K562 (cell line): Measurements from ENCODE around the gene RNH1. TPM values are rescaled to one million over a fixed set of nuclear protein-coding genes. Genes with fewer than 3 reads are reported as not detected.

Experiments
- ARID1B ChIP-seq: fragments of 450-650 bp; IDR thresholded peaks from 2 replicates; pipeline ENCODE4 v1.6.1; 2016; ENCODE audit warnings: antibody characterized with exemption, mild to moderate bottlenecking, inconsistent platforms
- MYC ChIP-seq, 2 experiments: fragments of 250-450 bp in 1 of 2; sonication (Bioruptor Pico) in 1 of 2; IDR thresholded peaks; 2 replicates each; pipeline versions ENCODE4 v1.5.1 to v1.6.1; 2012 to 2021; ENCODE audit warnings: low read depth in 2 of 2, borderline replicate concordance in 1 of 2, improper control_type of control experiment in 1 of 2, low read length in 1 of 2, mild to moderate bottlenecking in 1 of 2, moderate library complexity in 1 of 2
- SMAD2 ChIP-seq: fragments of 150-350 bp; IDR thresholded peaks from 2 replicates; pipeline ENCODE4 v1.6.1; 2014; ENCODE audit warnings: low read depth, mild to moderate bottlenecking, low read length
- polyA plus RNA-seq, 8 experiments: library from polyadenylated mRNA; depleted of rRNA in 4 of 8; stranded (reverse) in 5 of 8; unstranded in 3 of 8; fragments of >200 nt; fragmentation: Nextera tagmentation in 2 of 8; fragmentation: Illumina TruSeq in 1 of 8; extraction: Ambion mirVana in 2 of 8; extraction: Trizol in 1 of 8; gene quantifications; 2 replicates each; pipeline versions ENCODE4 v1.2.1 to v1.2.3, GENCODE V29; 2011 to 2014; ENCODE audit warnings: inconsistent platforms in 1 of 8, missing spikeins in 1 of 8
- total RNA-seq, 7 experiments: library from RNA; depleted of rRNA in 6 of 7; stranded (reverse); fragments of >200 nt in 6 of 7; fragmentation: Illumina TruSeq in 2 of 7; extraction: Trizol in 2 of 7; gene quantifications; 2 replicates each; pipeline versions ENCODE4 v1.2.1 to v1.2.3, GENCODE V29; 2011 to 2021; ENCODE audit warnings: low replicate concordance in 1 of 7
- TF ChIP-seq, protein P1 (sequence below): fragments of 450-650 bp; IDR thresholded peaks from 2 replicates; pipeline ENCODE4 v1.6.1; 2017; ENCODE audit warnings: antibody characterized with exemption, mild to moderate bottlenecking
- TF ChIP-seq, protein P2 (sequence below), 2 experiments: fragments of 450-650 bp; formaldehyde crosslinking in 1 of 2; IDR thresholded peaks; 2 replicates each; pipeline versions ENCODE4 v1.4.0 to v1.6.1; 2014 to 2020; ENCODE audit warnings: mild to moderate bottlenecking in 2 of 2, borderline replicate concordance in 1 of 2, low read depth in 1 of 2
- TF ChIP-seq, protein P3 (sequence below), 2 experiments: fragments of 150-350 bp in 1 of 2; IDR thresholded peaks; 2 replicates each; pipeline ENCODE4 v1.6.1; 2012 to 2016; ENCODE audit warnings: low read depth in 2 of 2, low read length in 2 of 2, mild to moderate bottlenecking in 1 of 2, moderate library complexity in 1 of 2

Gene RNH1
- total and polyA plus RNA-seq, 9 of the 15 experiments (the other 6 are each of a cell fraction or from before 2014, with no cell fraction given): 2.5 to 160 (median 44.3) TPM

DNA sequence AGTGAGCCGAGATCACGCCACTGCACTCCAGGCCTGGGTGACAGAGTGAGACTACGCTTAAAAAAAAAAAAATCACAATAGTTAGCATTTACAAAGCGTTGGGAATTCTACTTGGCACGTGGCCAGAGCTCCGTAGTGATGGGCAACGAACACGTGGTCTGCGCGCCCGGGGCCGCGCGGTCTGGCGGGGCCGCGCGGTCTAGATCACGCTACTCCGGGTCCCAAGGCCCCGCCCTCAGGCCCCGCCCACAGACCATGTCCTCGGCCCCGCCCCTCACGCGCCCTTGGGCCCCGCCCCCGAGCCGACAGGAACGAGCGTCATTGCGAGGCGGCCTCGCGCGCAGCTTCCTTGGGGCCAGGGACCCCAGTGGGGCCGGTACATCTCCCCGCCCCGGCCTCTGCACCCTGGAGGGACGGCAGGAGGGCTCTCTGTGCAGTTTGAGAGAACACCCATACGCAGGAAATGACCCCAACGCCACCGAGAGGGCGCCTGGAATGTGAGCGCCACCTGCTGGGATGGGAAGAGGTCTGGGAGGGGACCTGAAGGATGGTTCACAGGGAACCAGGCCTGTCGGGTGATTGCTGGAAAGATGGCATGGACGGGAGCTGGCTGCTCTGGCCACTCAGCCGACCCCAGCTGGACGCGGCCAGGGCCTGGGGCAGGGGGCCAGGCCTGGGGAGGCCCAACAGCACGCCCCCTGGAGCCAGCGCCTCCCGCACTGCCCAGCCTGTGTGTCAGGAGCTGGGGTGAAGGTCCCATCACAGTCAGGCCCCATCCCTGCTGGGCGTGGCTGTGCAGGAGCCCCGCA is 58.9 kb downstream of the RNH1 start (continued):
- TF ChIP-seq MYC (IDR thresholded peaks at IDR 0.05; ENCODE audit: low read depth, low read length): peak; percentile 97
- peak; percentile 69; the same call in 1 of the 2 replicates for TF ChIP-seq MYC (CRISPR knock-in tag; IDR thresholded peaks at IDR 0.05; ENCODE audit: borderline replicate concordance, low read depth)
- TF ChIP-seq, protein P1, sequence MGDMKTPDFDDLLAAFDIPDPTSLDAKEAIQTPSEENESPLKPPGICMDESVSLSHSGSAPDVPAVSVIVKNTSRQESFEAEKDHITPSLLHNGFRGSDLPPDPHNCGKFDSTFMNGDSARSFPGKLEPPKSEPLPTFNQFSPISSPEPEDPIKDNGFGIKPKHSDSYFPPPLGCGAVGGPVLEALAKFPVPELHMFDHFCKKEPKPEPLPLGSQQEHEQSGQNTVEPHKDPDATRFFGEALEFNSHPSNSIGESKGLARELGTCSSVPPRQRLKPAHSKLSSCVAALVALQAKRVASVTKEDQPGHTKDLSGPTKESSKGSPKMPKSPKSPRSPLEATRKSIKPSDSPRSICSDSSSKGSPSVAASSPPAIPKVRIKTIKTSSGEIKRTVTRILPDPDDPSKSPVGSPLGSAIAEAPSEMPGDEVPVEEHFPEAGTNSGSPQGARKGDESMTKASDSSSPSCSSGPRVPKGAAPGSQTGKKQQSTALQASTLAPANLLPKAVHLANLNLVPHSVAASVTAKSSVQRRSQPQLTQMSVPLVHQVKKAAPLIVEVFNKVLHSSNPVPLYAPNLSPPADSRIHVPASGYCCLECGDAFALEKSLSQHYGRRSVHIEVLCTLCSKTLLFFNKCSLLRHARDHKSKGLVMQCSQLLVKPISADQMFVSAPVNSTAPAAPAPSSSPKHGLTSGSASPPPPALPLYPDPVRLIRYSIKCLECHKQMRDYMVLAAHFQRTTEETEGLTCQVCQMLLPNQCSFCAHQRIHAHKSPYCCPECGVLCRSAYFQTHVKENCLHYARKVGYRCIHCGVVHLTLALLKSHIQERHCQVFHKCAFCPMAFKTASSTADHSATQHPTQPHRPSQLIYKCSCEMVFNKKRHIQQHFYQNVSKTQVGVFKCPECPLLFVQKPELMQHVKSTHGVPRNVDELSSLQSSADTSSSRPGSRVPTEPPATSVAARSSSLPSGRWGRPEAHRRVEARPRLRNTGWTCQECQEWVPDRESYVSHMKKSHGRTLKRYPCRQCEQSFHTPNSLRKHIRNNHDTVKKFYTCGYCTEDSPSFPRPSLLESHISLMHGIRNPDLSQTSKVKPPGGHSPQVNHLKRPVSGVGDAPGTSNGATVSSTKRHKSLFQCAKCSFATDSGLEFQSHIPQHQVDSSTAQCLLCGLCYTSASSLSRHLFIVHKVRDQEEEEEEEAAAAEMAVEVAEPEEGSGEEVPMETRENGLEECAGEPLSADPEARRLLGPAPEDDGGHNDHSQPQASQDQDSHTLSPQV: peak; percentile 78
- TF ChIP-seq, protein P2, sequence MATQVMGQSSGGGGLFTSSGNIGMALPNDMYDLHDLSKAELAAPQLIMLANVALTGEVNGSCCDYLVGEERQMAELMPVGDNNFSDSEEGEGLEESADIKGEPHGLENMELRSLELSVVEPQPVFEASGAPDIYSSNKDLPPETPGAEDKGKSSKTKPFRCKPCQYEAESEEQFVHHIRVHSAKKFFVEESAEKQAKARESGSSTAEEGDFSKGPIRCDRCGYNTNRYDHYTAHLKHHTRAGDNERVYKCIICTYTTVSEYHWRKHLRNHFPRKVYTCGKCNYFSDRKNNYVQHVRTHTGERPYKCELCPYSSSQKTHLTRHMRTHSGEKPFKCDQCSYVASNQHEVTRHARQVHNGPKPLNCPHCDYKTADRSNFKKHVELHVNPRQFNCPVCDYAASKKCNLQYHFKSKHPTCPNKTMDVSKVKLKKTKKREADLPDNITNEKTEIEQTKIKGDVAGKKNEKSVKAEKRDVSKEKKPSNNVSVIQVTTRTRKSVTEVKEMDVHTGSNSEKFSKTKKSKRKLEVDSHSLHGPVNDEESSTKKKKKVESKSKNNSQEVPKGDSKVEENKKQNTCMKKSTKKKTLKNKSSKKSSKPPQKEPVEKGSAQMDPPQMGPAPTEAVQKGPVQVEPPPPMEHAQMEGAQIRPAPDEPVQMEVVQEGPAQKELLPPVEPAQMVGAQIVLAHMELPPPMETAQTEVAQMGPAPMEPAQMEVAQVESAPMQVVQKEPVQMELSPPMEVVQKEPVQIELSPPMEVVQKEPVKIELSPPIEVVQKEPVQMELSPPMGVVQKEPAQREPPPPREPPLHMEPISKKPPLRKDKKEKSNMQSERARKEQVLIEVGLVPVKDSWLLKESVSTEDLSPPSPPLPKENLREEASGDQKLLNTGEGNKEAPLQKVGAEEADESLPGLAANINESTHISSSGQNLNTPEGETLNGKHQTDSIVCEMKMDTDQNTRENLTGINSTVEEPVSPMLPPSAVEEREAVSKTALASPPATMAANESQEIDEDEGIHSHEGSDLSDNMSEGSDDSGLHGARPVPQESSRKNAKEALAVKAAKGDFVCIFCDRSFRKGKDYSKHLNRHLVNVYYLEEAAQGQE (IDR thresholded peaks at IDR 0.05; ENCODE audit: borderline replicate concordance): peak; percentile 72; the same call in 1 of the 2 replicates
- TF ChIP-seq, protein P2 (CRISPR knock-in tag; IDR thresholded peaks at IDR 0.05; ENCODE audit: low read depth): no peak
- TF ChIP-seq ARID1B: peak; percentile 7; the same call in 1 of the 2 replicates
- TF ChIP-seq SMAD2: no peak
- TF ChIP-seq, protein P3, sequence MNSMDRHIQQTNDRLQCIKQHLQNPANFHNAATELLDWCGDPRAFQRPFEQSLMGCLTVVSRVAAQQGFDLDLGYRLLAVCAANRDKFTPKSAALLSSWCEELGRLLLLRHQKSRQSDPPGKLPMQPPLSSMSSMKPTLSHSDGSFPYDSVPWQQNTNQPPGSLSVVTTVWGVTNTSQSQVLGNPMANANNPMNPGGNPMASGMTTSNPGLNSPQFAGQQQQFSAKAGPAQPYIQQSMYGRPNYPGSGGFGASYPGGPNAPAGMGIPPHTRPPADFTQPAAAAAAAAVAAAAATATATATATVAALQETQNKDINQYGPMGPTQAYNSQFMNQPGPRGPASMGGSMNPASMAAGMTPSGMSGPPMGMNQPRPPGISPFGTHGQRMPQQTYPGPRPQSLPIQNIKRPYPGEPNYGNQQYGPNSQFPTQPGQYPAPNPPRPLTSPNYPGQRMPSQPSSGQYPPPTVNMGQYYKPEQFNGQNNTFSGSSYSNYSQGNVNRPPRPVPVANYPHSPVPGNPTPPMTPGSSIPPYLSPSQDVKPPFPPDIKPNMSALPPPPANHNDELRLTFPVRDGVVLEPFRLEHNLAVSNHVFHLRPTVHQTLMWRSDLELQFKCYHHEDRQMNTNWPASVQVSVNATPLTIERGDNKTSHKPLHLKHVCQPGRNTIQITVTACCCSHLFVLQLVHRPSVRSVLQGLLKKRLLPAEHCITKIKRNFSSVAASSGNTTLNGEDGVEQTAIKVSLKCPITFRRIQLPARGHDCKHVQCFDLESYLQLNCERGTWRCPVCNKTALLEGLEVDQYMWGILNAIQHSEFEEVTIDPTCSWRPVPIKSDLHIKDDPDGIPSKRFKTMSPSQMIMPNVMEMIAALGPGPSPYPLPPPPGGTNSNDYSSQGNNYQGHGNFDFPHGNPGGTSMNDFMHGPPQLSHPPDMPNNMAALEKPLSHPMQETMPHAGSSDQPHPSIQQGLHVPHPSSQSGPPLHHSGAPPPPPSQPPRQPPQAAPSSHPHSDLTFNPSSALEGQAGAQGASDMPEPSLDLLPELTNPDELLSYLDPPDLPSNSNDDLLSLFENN (IDR thresholded peaks at IDR 0.05; ENCODE audit: low read depth in 2 of 2, low read length in 2 of 2): peak in 1 of 2 experiments; percentile 68; a peak in 1 of 4 replicates
